GM12864 (cell line): Measurements from ENCODE around the gene TAF5L.
"Not testable (repeated sequence)": the region's sequence is repeated elsewhere in the genome, so short reads cannot be mapped to it uniquely, and the experiment has no call there.

ENCODE experiments used
- DNase-seq: peaks from one replicate; pipeline ENCODE4 v3.0.0-alpha.2; 2011; ENCODE audit warnings: low read depth
- H3K4me3 ChIP-seq: 2 replicates; pipeline ENCODE4 v1.5.1; 2011; ENCODE audit warnings: mild to moderate bottlenecking, low read depth, low read length, control low read depth
- TF ChIP-seq, protein P1 (sequence below): IDR thresholded peaks from 2 replicates; pipeline ENCODE4 v1.5.1; 2011; ENCODE audit warnings: low read depth, mild to moderate bottlenecking, moderate library complexity, low read length, control low read depth, inconsistent platforms; ENCODE audit errors: missing control alignments

TAF5L gene

DNA sequence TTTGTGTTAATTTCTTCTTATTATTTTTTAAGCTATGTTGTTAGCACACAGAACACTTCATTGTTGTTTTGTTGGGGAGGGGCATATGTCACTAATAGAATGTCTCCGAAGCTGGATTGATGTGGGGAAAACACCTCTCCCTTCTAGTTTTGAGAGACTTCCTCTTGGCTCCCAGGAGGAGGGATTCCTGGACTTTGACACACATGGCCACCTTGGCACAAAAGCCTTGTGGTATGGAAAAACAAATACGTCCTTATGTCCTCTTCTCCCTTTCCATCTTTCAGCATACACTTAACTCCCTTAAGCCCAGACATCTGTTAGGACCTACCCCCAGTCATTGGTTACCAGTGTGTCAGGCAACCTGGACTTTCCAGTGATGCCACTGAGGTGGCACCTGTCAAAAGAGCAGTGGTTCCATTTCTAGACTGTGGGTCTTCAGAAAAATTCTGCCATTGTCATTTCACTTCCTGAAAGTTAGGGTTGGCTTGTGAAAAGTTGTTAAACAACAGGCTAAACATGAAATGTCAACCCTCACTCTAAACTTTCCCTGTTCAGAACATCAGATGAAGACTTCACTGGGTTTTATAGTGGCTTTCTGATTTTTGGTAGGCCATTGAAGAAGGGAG is 54.9 kb downstream of the TAF5L start:
- TF ChIP-seq, protein P1, sequence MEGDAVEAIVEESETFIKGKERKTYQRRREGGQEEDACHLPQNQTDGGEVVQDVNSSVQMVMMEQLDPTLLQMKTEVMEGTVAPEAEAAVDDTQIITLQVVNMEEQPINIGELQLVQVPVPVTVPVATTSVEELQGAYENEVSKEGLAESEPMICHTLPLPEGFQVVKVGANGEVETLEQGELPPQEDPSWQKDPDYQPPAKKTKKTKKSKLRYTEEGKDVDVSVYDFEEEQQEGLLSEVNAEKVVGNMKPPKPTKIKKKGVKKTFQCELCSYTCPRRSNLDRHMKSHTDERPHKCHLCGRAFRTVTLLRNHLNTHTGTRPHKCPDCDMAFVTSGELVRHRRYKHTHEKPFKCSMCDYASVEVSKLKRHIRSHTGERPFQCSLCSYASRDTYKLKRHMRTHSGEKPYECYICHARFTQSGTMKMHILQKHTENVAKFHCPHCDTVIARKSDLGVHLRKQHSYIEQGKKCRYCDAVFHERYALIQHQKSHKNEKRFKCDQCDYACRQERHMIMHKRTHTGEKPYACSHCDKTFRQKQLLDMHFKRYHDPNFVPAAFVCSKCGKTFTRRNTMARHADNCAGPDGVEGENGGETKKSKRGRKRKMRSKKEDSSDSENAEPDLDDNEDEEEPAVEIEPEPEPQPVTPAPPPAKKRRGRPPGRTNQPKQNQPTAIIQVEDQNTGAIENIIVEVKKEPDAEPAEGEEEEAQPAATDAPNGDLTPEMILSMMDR = no peak
- H3K4me3 ChIP-seq = no peak overlapping the region
- DNase-seq = no peak

DNA sequence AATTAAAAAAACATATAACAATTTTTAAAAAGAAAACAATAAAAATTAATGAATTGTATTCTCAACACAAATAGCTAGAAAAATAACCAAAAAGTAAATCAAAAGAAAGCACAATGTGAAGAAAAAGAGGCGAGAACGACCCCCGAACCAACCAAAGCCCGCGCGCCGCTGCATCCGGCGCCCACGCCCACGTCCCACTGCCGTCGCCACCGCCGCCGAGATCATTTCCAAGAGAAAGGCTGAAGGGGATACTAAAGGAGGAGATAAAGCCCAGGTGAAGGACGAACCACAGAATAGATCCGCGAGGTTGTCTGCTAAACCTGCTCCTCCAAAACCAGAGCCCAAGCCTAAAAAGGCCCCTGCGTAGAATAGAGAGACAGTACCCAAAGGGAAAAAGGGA is 55.6 kb downstream of the TAF5L start:
- no peak overlapping the region for H3K4me3 ChIP-seq
- TF ChIP-seq, protein P1 = no peak
- no peak for DNase-seq

DNA sequence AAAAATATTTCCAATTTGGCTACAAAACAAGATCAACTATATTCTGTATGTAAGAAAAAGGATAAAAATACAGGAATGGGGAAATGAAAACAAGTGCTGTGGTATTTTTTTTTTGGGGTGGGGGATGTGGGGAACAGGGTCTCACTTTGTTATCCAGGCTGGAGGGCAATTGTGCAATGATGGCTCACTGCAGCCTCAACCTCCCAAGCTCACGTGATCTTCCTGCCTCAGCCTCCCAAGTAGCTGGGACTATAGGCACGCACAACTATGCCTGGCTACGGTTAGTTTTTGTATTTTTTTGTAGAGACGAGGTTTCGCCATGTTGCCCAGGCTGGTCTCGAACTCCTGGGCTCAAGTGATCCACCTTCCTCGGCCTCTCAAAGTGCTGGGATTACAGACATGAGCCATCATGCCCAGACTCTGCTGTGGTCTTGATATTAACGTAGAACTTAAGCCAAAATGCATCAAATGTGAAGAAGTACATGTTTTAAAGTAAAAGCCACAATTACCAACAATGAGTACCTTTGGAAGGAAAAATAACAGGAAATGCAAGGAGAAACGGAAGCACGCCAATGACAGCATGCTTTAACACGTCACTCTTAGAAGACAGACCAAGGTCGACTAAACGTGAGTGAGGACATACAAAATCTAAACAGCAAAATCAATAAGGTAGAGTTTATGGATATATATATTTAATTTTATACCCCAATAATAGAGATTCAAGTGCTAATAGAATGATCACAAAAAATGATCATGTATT is 58.6 kb downstream of the TAF5L start:
- DNase-seq = no peak
- H3K4me3 ChIP-seq = no peak overlapping the region
- TF ChIP-seq, protein P1 = no peak

DNA sequence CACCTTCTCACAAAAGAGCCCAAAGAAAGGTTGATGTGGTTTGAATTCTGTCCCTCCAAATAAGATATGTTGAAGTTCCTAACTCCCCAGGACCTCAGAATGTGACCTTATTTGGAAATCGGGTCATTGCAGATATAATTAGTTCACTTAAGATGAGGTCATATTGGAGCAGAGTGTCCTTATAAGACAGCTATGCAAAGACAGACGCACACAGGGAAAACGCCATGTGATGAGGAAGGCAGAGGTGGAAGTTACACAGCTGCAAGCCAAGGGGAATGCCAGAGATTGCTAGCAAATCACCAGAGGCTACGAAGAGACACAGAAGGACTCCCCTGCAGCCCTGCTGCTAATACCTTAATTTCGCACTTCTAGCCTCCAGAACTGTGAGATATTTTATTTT is 62.2 kb downstream of the TAF5L start:
- TF ChIP-seq, protein P1 = no peak
- no peak overlapping the region for H3K4me3 ChIP-seq
- no peak for DNase-seq

DNA sequence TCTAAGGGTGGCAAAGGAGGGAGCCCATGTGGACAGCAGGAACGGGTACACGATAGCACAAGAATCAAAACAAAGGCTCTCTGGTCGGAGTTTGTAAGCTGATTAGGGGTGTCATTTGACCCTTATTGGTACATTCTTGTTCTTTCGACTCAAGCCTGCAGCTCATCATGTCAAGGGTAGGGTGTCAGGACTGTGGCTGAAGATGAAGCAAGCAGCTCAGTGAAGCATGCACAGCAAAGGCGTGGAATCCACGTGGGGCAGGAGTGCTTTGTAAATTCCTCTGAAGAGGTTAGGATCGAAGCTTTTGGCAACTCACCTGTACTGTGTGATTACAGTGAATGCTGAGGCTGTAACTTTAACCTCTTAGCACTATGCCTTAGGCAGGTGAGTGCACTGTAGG is 62.7 kb downstream of the TAF5L start:
- TF ChIP-seq, protein P1 = no peak
- DNase-seq = no peak
- no peak overlapping the region for H3K4me3 ChIP-seq

DNA sequence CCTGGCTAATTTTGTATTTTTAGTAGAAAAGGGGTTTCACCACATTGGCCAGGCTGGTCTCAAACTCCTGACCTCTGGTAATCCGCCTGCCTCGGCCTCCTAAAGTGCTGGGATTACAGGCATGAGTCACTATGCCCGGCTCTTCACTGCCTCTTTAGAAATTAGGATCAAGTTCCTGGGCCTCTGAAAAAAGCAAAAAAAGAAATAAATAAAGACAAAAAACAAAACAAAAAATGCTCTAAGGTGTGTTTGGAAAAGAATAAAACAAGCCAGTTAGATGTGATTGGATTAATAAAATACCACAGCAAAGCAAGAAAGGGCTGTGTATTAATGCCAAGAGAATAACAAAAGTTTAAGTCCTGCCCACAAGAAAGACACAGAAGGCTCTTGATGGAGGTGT is 63.2 kb downstream of the TAF5L start:
- H3K4me3 ChIP-seq = no peak overlapping the region
- TF ChIP-seq, protein P1 = no peak
- no peak for DNase-seq

DNA sequence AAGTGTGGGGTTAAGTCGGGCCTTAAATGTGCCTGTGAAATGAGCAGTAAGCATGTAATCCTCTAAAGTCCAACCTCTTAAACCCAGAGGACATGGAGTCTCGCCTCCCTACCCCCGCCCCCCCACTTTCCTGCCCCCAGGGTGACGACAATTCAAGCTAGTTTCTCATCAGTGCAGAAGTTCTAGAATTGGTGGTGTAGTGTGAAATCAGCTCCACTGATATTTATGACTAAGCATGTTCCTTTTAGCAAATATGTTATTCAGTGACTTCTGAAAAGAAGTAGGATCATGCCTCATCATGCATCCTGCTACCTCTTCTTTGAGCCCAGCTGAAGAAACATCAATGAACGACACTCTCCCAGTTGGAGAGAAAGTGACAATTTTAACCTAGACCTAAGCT is 64.8 kb downstream of the TAF5L start:
- TF ChIP-seq, protein P1 = no peak
- DNase-seq = no peak
- H3K4me3 ChIP-seq = no peak overlapping the region

DNA sequence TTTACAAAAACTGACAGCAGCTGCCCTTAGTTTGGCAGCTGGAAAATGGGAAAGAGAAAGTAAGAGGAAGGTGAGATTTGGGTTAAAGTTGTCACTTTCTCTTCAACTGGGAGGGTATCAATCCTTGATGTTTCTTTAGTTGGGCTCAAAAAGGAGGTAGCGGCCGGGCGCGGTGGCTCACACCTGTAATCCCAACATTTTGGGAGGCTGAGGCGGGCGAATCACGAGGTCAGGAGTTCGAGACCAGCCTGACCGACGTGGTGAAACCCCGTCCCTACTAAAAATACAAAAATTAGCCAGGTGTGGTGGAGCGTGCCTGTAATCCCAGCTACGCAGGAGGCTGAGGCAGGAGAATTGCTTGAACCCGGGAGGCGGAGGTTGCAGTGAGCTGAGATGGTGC is 65.8 kb downstream of the TAF5L start:
- DNase-seq, H3K4me3 ChIP-seq: not testable (repeated sequence)

DNA sequence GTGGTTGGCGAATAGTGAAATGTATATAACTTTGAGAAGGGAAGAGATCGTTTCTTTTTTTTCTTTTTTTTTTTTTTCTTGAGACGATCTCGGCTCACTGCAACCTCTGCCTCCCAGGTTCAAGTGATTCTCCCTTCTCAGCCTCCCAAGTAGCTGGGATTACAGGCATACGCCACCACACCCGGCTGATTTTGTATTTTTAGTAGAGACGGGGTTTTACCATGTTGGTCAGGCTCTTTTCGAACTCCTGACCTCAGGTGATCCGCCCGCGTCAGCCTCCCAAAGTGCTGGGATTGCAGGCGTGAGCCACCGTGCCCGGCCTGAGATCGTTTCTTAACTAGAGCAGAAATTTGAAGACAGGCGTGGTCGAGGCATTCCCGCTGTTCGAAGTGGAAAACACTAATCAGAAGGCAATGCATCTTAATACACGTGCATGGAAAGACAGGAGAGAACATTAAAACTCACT is 66.6 kb downstream of the TAF5L start:
- H3K4me3 ChIP-seq = peak overlapping the region; percentile 69
- DNase-seq = not testable (repeated sequence)
